Measurements from ENCODE around the gene FUZ.

DNA sequence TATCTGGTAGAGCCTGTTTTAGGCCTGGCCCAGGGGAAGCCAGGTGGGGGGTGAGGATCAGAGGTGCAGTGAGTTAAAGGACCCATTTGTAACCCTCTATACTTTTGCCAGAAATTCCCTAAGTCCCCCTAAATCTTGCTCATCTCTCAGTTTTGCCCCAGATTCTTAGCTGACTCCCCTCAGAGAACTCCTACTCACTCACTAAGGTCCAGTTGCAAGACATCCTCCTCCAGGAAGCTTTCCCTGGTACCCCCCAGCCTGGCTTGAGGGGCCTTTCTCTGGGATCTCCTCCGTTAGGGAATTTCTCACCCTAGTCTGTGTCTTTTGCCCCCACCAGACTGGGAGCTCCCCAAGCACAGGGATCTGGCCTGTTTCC is 51.9 kb downstream of the FUZ start:
- TF ChIP-seq, protein P1, sequence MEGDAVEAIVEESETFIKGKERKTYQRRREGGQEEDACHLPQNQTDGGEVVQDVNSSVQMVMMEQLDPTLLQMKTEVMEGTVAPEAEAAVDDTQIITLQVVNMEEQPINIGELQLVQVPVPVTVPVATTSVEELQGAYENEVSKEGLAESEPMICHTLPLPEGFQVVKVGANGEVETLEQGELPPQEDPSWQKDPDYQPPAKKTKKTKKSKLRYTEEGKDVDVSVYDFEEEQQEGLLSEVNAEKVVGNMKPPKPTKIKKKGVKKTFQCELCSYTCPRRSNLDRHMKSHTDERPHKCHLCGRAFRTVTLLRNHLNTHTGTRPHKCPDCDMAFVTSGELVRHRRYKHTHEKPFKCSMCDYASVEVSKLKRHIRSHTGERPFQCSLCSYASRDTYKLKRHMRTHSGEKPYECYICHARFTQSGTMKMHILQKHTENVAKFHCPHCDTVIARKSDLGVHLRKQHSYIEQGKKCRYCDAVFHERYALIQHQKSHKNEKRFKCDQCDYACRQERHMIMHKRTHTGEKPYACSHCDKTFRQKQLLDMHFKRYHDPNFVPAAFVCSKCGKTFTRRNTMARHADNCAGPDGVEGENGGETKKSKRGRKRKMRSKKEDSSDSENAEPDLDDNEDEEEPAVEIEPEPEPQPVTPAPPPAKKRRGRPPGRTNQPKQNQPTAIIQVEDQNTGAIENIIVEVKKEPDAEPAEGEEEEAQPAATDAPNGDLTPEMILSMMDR (IDR thresholded peaks at IDR 0.05): no peak
- no peak for TF ChIP-seq POLR2A (IDR thresholded peaks at IDR 0.05)

Data from esophagus squamous epithelium (tissue), 4 donors.